HepG2 (cell line): ENCODE measurements around the gene USP35. TPM values are rescaled to one million over a fixed set of nuclear protein-coding genes. Genes with fewer than 3 reads are reported as not detected.
A peak's percentile ranks its signal among the peaks of the same experiment; 100 is the strongest.

Experiments
- ATAC-seq: fragments of 200-7000 bp; cut with Tn5 transposase; 3 replicates; pipeline ENCODE4 v1.9.1; 2020; ENCODE audit warnings: mild to moderate bottlenecking, moderate library complexity
- BruUV-seq: library from RNA; stranded (reverse); fragments of 400-500 nt; replicated peaks from 2 replicates; lab custom pipeline; 2021; lab: Mats Ljungman, UMichigan
- CTCF ChIA-PET: fragments of 300-600 bp; formaldehyde crosslinking; extraction: SDS; loops from one replicate; lab custom pipeline; 2021; ENCODE audit warnings: low total read pairs, inconsistent platforms, low intra/inter-chr PET ratio; lab: Yijun Ruan, JAX
- POLR2A ChIA-PET: fragments of 350-600 bp; sonication (Branson Sonifier 250); formaldehyde crosslinking; loops from one replicate; lab custom pipeline; 2020; ENCODE audit warnings: antibody characterized with exemption, inconsistent platforms; lab: Yijun Ruan, JAX
- DNase-seq: peaks from one replicate; pipeline ENCODE4 v3.0.0-alpha.2; 2015; ENCODE audit warnings: low spot score
- FAIRE-seq: peaks from 3 replicates; lab custom pipeline; 2011; peaks lifted over from hg19 to GRCh38; lab: Jason Lieb, UNC
- H2AFZ ChIP-seq: one replicate; pipeline ENCODE4 v1.6.1; 2011; ENCODE audit warnings: low read length, inconsistent platforms
- H3K27ac ChIP-seq: fragments of 300-600 bp; 3 replicates; pipeline ENCODE4 v1.8.0; 2011; ENCODE audit warnings: mixed run types, mild to moderate bottlenecking, mixed read lengths, low read length, inconsistent platforms; ENCODE audit not compliant: insufficient read depth; ENCODE audit errors: extremely low read length
- H3K27me3 ChIP-seq, 2 experiments: fragments of 200-600 bp in 1 of 2; 2 replicates in 1 of 2; 3 replicates in 1 of 2; pipeline versions ENCODE4 v1.6.0 to v1.8.0; 2011; ENCODE audit warnings: low read length in 2 of 2, mild to moderate bottlenecking in 2 of 2, moderate library complexity in 2 of 2, inconsistent platforms in 1 of 2; ENCODE audit not compliant: insufficient read depth in 2 of 2, control insufficient read depth in 1 of 2
- H3K36me3 ChIP-seq, 2 experiments: fragments of 200-600 bp in 1 of 2; replicated peaks in 1 of 2; 2 replicates in 1 of 2; 3 replicates in 1 of 2; pipeline versions ENCODE4 v1.5.1 to v1.8.0; 2011; ENCODE audit warnings: low read length in 2 of 2, inconsistent platforms in 1 of 2; ENCODE audit not compliant: insufficient read depth in 2 of 2, control insufficient read depth in 1 of 2
- H3K4me1 ChIP-seq: 2 replicates; pipeline ENCODE4 v1.5.1; 2012; ENCODE audit warnings: low read length, inconsistent platforms; ENCODE audit not compliant: insufficient read depth
- H3K4me2 ChIP-seq: 2 replicates; pipeline ENCODE4 v1.6.0; 2011; ENCODE audit warnings: low read depth, low read length, inconsistent platforms
- H3K4me3 ChIP-seq, 3 experiments: fragments of 200-600 bp in 1 of 3; sonication (generic), shearing (Covaris generic) in 1 of 3; replicated peaks in 1 of 3; 2 replicates each; pipeline ENCODE4 v1.5.1; 2011 to 2016; ENCODE audit warnings: low read length in 3 of 3, inconsistent platforms in 2 of 3, low read depth in 2 of 3, mild to moderate bottlenecking in 2 of 3, control low read depth in 1 of 3, mixed read lengths in 1 of 3; ENCODE audit not compliant: insufficient read depth in 1 of 3
- H3K79me2 ChIP-seq: one replicate; pipeline ENCODE4 v1.6.1; 2011; ENCODE audit warnings: low read length, inconsistent platforms; ENCODE audit not compliant: insufficient read depth
- H3K9ac ChIP-seq: 2 replicates; pipeline ENCODE4 v1.6.0; 2011; ENCODE audit warnings: mild to moderate bottlenecking, low read depth, low read length, inconsistent platforms; ENCODE audit not compliant: insufficient read depth
- H3K9me3 ChIP-seq: 2 replicates; pipeline ENCODE4 v1.5.1; 2012; ENCODE audit warnings: mild to moderate bottlenecking, low read length
- H4K20me1 ChIP-seq: 2 replicates; pipeline ENCODE4 v1.6.0; 2011; ENCODE audit warnings: inconsistent platforms, mild to moderate bottlenecking, low read length, moderate library complexity; ENCODE audit not compliant: insufficient read depth
- AGO2 ChIP-seq: fragments of 200-400 bp; formaldehyde crosslinking; optimal IDR thresholded peaks from 2 replicates; pipeline ENCODE3; 2017; ENCODE audit warnings: mild to moderate bottlenecking, low read depth, low read length, moderate library complexity
- BORCS8-MEF2B ChIP-seq: sonication (generic); formaldehyde crosslinking; IDR thresholded peaks from 2 replicates; pipeline ENCODE4 v1.8.0; 2022; ENCODE audit warnings: mild to moderate bottlenecking, missing genetic modification reagents
- DMAP1 ChIP-seq: IDR thresholded peaks from 2 replicates; pipeline ENCODE4 v1.6.1; 2016
- HNRNPLL ChIP-seq: fragments of 200-400 bp; formaldehyde crosslinking; IDR thresholded peaks from 2 replicates; pipeline ENCODE4 v1.6.1; 2017; ENCODE audit warnings: mild to moderate bottlenecking, low read depth, low read length; ENCODE audit not compliant: poor library complexity, severe bottlenecking
- JUNB ChIP-seq: sonication (generic); formaldehyde crosslinking; IDR thresholded peaks from 2 replicates; pipeline ENCODE4 v1.8.0; 2022; ENCODE audit warnings: missing genetic modification reagents, mild to moderate bottlenecking, borderline replicate concordance
- MLX ChIP-seq: IDR thresholded peaks from 2 replicates; pipeline ENCODE4 v1.6.1; 2016
- NR2F1 ChIP-seq, 2 experiments: fragments of 450-650 bp in 1 of 2; formaldehyde crosslinking in 1 of 2; IDR thresholded peaks; 2 replicates each; pipeline versions ENCODE4 v1.5.0 to v1.6.1; 2016 to 2020; ENCODE audit warnings: mild to moderate bottlenecking in 1 of 2, missing compliant biosample characterization in 1 of 2, missing genetic modification reagents in 1 of 2, moderate library complexity in 1 of 2
- PAWR ChIP-seq: sonication (generic); formaldehyde crosslinking; IDR thresholded peaks from 2 replicates; pipeline ENCODE4 v1.4.0; 2020; ENCODE audit warnings: missing genetic modification reagents, mild to moderate bottlenecking, borderline replicate concordance
- TEF ChIP-seq: sonication (generic); formaldehyde crosslinking; IDR thresholded peaks from 2 replicates; pipeline ENCODE4 v1.5.0; 2020; ENCODE audit warnings: missing genetic modification reagents
- ZBTB26 ChIP-seq: IDR thresholded peaks from 2 replicates; pipeline ENCODE4 v1.6.1; 2016; ENCODE audit warnings: missing compliant biosample characterization, missing genetic modification reagents, borderline replicate concordance
- ZBTB49 ChIP-seq: sonication (generic); formaldehyde crosslinking; IDR thresholded peaks from 2 replicates; pipeline ENCODE4 v1.4.0; 2020; ENCODE audit warnings: missing genetic modification reagents, borderline replicate concordance
- ZMYM2 ChIP-seq: sonication (generic); formaldehyde crosslinking; IDR thresholded peaks from 2 replicates; pipeline ENCODE4 v1.8.0; 2022; ENCODE audit warnings: mild to moderate bottlenecking, missing genetic modification reagents
- ZNF124 ChIP-seq: sonication (generic); formaldehyde crosslinking; IDR thresholded peaks from 2 replicates; pipeline ENCODE4 v1.4.0; 2020; ENCODE audit warnings: missing genetic modification reagents
- ZNF3 ChIP-seq: IDR thresholded peaks from 2 replicates; pipeline ENCODE4 v1.7.0; 2017; ENCODE audit warnings: inconsistent platforms
- ZNF501 ChIP-seq: sonication (generic); formaldehyde crosslinking; IDR thresholded peaks from 2 replicates; pipeline ENCODE4 v1.5.1; 2020; ENCODE audit warnings: mild to moderate bottlenecking, moderate library complexity, missing genetic modification reagents
- ZNF768 ChIP-seq: sonication (generic); formaldehyde crosslinking; IDR thresholded peaks from 2 replicates; pipeline ENCODE4 v1.4.0; 2020; ENCODE audit warnings: missing genetic modification reagents
- ZNF883 ChIP-seq: sonication (generic); formaldehyde crosslinking; IDR thresholded peaks from 2 replicates; pipeline ENCODE4 v1.5.1; 2020; ENCODE audit warnings: mild to moderate bottlenecking, missing genetic modification reagents; ENCODE audit errors: not compliant biosample characterization
- ZSCAN22 ChIP-seq: sonication (generic); formaldehyde crosslinking; IDR thresholded peaks from 2 replicates; pipeline ENCODE4 v1.4.0; 2020; ENCODE audit warnings: mild to moderate bottlenecking, missing genetic modification reagents
- WGBS: methylation state at CpG from one replicate; pipeline ENCODE4 v1.1.6; 2017; ENCODE audit warnings: low lambda C conversion rate; 5-methylcytosine and 5-hydroxymethylcytosine counted together
- in situ Hi-C: cut with HindIII; loops from 2 replicates; pipeline ENCODE4 v1.10.0; 2017; ENCODE audit warnings: low pct_unique_long_range_greater_than_20kb; ENCODE audit not compliant: extremely low pct_ligation_motif_present
- intact Hi-C: fragments of 100-400 bp; cut with micrococcal nuclease; formaldehyde crosslinking; loops from one replicate; pipeline ENCODE4 v1.10.0; 2022; ENCODE audit not compliant: unreplicated experiment
- polyA plus RNA-seq, 8 experiments: library from polyadenylated mRNA; depleted of rRNA in 3 of 8; stranded (reverse) in 7 of 8; unstranded in 1 of 8; fragments of >200 nt; fragmentation: Illumina TruSeq in 4 of 8; extraction: Trizol in 4 of 8; gene quantifications; 2 replicates each; pipeline versions ENCODE4 v1.2.1 to v1.2.3, GENCODE V29; 2011 to 2016; ENCODE audit warnings: low read depth in 4 of 8, missing spikeins in 1 of 8, mixed read lengths in 1 of 8; ENCODE audit not compliant: insufficient read depth in 1 of 8
- total RNA-seq, 5 experiments: library from RNA; depleted of rRNA; stranded (reverse); fragments of >200 nt; fragmentation: Illumina TruSeq; extraction: Trizol; gene quantifications; 2 replicates each; pipeline ENCODE4 v1.2.3, GENCODE V29; 2016; ENCODE audit warnings: low read depth in 1 of 5
- TF ChIP-seq, protein P1 (sequence below): sonication (generic); IDR thresholded peaks from 2 replicates; pipeline ENCODE4 v1.6.1; 2016; ENCODE audit warnings: low read depth, borderline replicate concordance

Gene USP35
- total and polyA plus RNA-seq, 2 of the 13 experiments (the other 11 are each of a cell fraction or from before 2014, with no cell fraction given) = 4.6 to 7.7 TPM

DNA sequence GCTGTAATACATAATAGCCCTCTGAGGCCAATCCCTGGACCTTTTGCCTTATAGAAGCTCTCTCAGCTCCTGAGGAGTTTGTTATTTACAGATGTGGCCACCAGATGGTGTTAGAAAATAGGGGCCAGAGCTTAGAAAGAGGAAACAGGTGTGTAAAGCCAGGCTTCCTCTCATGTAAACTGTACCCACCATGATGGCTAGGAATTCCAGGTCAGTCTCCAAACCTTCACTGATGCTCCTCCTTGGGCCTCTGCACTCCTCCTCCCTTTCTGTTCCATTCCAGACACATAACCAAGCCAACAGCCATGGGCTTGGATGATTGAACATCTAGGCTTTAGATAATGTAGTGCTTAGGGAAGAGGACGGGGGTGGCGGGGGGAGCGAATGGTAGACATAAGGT is 39.7 kb downstream of the USP35 start:
- intact Hi-C loops (loop anchor here (1.0 kb wide), 3 partner anchors 188 to 336 kb away; no protein-coding TSS in a partner anchor), in situ Hi-C loops (loop anchor here (5.0 kb wide), 2 partner anchors 189 to 334 kb away; partner anchors contain the start of gene GAB2)
- H2AFZ ChIP-seq = no peak overlapping the region
- FAIRE-seq = peak; percentile 46
- ChIA-PET POLR2A (interaction anchor here (0.6 to 1.5 kb wide), 3 partner anchors 89 to 189 kb away, joined by 3 to 4 read pairs (median 4); partner anchors contain the start of genes ALG8 and GAB2), CTCF (interaction anchor here (1.2 to 1.7 kb wide), 2 partner anchors 204 to 336 kb away, joined by 7 to 12 read pairs; no protein-coding TSS in a partner anchor)
- 98% methylated on average over 3 of the region's 3 CpGs for WGBS
- no peak overlapping the region for H3K9ac ChIP-seq
- peaks cover 18% of the 10 kb centered on the region for H3K4me1 ChIP-seq
- H3K9me3 ChIP-seq = no peaks in the 10 kb centered on the region
- no peak overlapping the region for H3K4me3 ChIP-seq
- no peak overlapping the region for H3K4me2 ChIP-seq
- H3K27ac ChIP-seq = no peak overlapping the region
- no TSS peak for BruUV-seq
- H4K20me1 ChIP-seq = no peaks in the 10 kb centered on the region
- no peaks in the 10 kb centered on the region for H3K79me2 ChIP-seq
- no peaks in the 10 kb centered on the region for H3K27me3 ChIP-seq
- ATAC-seq = peak; percentile 88
- peaks cover 0 to 14% of the 10 kb centered on the region in 2 experiments; a peak in 4 of 5 replicates for H3K36me3 ChIP-seq
- DNase-seq = peak; percentile 65
- no peak for TF ChIP-seq AGO2
- TF ChIP-seq MLX (CRISPR knock-in tag) = no peak
- TF ChIP-seq ZSCAN22 = no peak
- no peak for TF ChIP-seq NR2F1 (CRISPR knock-in tag; IDR thresholded peaks at IDR 0.05)
- no peak for TF ChIP-seq HNRNPLL
- no peak for TF ChIP-seq ZBTB26 (CRISPR knock-in tag)
- no peak for TF ChIP-seq DMAP1
- TF ChIP-seq TEF = no peak
- no peak for TF ChIP-seq BORCS8-MEF2B (CRISPR knock-in tag)
- TF ChIP-seq PAWR (CRISPR knock-in tag) = no peak
- TF ChIP-seq ZNF883 (CRISPR knock-in tag) = no peak
- TF ChIP-seq ZNF768 (CRISPR knock-in tag) = no peak
- TF ChIP-seq ZNF3 (CRISPR knock-in tag) = no peak
- TF ChIP-seq ZBTB49 (CRISPR knock-in tag) = no peak
- TF ChIP-seq, protein P1, sequence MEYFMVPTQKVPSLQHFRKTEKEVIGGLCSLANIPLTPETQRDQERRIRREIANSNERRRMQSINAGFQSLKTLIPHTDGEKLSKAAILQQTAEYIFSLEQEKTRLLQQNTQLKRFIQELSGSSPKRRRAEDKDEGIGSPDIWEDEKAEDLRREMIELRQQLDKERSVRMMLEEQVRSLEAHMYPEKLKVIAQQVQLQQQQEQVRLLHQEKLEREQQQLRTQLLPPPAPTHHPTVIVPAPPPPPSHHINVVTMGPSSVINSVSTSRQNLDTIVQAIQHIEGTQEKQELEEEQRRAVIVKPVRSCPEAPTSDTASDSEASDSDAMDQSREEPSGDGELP = no peak
- TF ChIP-seq ZMYM2 = no peak
- no peak for TF ChIP-seq JUNB (CRISPR knock-in tag)
- TF ChIP-seq ZNF501 (CRISPR knock-in tag) = no peak
- TF ChIP-seq ZNF124 (CRISPR knock-in tag) = no peak
